HG03432 (cell line): ENCODE results near the gene LMO1.

Experiments used
- ATAC-seq: cut with Tn5 transposase; IDR thresholded peaks from one replicate; pipeline ENCODE4 v1.9.1; 2021; ENCODE audit warnings: mild to moderate bottlenecking, moderate library complexity; ENCODE audit not compliant: unreplicated experiment

Gene LMO1

DNA sequence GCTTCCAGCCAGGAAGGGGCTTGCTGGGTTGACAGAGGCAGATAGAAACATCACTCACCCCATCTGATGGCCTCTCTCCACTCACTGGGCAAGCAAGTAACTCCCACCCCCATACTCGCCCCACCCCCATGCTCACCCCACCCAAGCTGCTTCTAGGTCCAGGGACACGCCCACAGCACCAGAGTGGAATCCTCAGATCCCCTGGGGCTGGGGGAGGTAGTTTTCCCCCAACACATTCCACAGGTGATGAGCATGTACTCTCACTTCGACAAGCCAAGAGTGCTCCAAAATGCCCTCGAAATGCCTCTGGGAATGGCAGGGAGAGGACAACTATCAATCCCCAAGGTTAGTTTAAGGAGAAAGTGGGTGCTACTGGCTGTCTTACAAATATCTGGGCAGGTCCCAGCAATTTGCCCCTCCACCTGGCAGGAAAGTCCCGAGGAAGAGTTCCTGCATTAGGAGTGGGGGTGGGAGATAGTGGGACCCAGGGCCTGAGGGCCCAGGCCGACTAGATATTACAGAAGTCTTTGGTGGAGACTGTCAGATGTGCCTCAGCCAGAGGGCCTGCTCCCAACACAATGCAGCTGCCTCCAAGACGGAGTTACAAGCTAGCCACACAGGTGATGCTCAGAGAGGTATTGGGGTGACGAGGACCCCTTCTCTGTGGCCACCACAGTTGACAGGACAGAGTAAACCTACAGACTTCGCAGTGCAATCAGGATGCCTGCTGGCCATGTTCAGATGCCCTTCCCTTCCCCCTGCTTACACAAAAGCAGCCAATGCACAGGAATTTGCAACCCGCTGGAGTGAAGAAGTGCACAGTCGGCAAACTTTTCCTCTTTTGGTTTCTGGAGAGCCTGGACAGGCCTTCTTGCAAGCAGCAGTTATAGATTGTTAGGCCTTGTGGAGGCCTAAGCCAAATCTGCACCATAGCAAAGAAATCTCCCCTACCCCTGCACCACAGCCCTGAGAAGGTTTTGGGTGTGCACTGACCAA lies 2.9 kb upstream of the LMO1 start:
- no peak for ATAC-seq

DNA sequence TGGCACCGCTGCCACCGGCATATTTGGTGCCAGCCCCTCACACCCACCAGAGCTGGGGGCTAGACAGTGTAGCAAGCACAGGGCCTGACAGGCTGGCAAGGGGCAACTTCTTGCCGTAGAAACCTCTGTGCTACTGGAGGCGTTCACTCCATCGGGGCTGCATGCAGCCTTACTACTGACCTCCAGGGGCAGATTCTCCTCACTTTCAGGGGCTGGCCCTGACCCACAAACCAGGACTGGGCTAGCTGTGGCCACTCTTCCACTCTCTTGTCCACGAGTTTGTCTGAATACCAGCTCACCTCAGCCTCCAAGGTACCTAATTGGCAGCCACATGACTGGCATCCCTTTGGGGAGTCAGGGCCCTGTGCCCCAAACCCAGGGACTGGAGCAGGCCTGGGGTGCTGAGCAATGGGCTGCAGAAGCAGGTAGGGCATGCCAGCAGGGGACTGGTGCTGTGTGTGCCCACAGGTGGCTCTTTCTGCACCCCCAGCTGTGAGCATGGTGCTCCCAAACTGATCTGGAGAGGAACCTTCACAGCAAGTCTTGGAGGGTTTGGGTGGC lies 2.1 kb upstream of the LMO1 start:
- ATAC-seq = no peak

DNA sequence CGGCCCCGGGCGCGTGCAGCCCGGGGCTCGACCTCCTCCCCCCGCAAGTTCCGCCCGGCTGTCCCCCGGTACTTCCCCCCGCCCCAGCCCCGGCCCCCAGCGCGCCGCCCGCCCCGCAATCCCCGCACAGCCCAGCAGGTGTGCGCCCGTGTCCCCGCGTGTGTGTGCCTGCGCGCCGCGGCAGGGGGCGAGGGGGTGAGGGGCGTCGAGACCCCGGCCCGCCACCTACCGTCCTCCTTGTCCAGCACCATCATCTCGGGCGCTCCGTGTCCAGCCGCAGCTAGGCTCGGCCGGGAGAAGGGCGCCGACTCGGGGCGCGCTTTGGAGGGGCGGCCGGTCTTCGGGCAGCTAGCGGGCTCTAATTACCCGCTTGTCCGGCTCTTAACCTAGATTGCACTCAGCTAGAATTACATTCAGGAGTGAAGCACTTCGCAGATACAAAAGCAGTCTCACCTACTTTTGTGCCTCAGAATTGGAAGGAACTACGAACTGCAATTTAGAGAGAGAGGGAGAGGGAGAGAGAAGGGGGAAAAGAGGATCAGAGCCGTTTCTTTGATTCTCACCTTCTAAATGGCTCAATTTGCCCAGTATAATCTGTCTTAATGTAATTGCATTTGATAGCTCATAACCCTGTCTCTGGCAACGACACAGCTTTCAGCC lies 439 bp downstream of the LMO1 start:
- peak; percentile 27 for ATAC-seq

DNA sequence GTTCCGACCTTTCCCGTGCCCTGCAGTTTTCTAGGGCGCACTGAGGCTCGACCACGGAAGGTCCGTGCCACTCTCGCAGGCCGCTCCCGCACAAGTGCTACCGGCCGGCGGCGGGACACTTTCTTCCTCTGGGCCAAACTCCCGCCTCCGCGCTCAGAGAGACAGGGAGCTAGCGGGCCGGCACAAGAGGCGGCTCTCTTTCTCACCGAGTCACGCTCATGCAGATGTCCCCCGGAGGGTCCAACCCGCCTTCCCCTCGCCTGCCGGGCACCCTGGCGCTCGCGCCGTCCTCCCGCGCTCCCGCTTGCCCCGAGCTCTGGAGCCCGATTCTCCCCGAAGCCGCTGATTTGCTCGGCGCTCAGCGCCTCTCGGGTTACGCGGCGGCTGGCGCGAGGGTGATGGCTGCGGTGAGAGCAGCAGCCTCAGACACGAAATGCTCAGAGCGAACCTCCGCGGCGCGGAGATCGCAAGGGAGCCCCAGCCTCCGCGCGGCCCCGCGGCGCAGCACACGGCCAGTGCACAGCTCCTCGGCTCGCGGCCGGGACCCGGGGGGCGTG lies 1.0 kb downstream of the LMO1 start:
- peak; percentile 43 for ATAC-seq

DNA sequence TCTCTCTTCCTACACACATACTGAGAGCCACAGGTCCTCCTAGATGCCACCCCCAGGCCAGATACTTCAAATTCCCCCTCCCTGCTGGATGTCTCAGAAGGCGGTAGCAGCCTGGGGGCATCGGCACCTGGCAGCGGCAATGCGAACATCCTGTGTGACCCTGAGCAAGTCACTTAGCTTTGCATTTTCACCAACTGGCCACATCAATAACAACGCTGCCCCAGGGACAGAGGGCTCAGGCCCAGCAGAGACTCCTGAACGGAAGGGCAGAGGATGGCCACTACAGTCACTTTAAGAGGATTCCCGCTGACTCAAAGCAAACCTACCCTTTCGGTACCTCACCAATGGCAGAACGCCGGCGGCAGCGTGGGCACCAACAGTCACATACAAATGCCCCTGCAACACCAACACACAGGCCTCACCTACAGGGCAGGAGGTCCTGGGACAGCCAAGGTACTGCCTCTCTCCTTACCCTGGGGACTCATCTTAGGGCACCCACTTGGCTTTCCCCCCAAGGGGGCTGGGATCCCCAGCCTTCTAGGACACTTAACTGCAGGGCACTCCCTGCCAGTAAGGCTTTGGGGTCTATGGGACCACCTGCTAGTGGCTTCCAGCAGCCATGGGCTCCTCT lies 1.6 kb downstream of the LMO1 start:
- no peak for ATAC-seq

DNA sequence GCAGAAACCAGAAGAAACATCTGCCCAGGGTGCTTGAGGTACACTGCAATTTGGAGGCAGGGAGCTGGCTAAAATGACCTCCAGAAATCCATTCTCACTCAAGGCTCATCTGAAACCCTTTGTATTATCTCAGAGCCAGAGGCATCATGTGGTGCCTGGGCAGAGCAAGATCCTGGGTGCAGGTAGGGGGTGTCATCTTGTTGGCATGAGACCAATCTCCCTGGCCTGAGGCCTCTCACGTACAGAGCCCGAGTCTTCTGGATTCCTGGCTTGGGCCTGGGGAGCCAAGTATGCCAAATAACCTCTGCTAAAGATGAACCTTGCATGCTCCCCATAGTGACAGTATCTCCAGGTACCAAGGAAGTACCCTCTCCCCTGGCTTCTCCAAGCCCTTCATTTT lies 2.4 kb downstream of the LMO1 start:
- ATAC-seq = no peak

DNA sequence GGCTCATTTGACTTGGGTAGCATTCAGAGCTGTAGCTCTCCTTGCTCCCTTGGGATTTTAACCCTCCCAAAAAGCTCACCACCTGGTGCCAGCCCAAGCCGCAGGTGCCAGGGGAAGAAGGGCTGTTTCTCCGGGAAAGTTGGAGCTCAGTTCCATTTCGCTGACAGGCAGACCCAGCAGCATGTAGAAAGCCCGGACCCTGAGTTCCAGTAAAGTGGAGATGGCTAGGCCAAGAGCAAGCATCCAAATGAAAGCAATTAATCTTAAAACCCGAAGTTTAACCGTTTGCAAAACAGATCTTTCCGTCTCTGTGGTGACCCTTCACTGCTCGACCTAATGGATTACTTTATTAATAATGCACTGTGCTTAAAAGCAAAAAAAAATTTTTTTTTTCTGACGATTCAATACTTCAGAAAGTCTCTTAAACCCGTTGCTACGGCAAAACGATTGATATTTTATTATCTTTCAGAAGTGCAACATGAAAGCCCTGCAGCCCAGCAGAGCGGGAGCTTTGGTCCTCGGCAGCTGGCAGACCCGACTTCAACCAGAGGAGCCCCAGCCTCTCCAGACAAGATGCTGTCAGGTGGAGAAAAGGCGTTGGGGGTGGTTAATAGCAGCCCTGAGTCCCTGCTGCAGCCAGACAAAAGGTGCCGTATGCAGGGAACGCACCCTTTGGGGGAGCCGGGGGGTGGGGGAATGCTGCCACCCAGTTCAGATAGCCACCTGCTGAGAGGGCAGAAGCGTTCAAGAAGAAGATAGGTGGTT lies 3.3 kb downstream of the LMO1 start:
- ATAC-seq = no peak

DNA sequence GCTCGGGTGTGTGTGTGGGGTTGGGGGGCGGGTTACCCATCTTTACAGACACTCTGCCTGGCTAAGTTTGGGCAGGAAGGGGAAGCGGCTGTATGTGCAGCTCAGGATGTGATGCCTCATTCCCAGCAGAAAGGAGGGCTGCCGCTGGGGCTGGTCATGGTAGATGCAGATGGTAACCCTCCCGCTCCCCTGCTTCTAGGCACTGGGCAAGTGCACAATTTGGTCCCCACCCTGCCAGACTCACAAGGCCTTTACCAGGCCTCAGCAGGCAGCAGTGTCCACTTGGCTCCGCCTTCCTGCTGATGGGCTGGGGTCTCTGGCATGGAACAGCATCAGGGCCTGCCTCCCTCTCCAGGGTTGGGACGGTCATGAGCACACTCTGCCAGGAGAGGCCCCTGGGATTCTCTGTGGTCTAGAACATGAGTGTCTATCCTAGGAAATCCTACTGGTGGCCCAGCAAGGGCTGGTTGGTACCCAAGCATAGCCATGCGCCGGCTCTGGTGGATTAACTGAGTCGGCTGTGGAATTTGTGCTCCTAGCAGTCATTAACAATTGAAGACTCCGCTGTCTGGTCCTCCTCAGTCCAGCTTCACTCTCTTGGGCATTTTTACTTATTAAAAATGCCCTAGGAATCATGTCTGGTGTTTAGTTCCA lies 4.2 kb downstream of the LMO1 start:
- ATAC-seq = no peak

DNA sequence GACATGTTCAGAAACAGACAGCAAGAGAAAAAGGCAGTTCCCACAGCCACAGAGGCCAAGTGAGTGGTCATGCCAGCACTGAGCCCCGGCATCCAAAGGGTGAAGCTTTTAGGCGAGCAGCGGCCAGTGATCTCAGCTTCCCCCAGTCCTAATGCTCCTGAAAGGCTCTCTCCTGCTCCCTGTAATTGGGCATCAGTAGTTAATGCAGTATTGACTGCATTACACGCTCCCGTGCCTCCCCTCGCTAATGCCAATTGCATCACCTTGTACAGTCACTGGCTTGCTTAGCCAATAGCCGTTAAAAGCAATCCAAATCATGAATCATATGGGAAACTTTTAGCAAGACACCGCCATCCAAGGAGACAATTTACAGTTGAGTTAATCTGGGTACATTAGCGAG lies 4.9 kb downstream of the LMO1 start:
- no peak for ATAC-seq

DNA sequence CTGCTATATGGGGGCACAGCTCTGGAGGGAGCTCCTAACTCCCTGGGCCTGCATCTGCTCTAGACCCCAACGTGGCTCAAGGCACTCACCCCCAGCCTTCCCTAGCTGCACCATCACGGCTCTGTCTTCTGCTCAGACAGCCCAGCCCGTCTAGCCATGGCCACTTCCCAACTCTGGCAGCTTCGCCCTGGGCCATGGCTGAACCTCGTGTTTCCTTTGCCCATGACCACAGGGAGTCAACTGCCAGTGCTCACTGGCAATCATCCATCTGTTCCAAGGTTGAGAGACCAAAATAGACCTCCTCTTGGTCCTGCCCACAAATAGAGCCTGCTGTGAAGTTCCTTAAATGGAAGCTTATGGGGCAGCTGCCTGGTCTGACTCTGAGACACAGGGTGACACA lies 5.4 kb downstream of the LMO1 start:
- no peak for ATAC-seq

DNA sequence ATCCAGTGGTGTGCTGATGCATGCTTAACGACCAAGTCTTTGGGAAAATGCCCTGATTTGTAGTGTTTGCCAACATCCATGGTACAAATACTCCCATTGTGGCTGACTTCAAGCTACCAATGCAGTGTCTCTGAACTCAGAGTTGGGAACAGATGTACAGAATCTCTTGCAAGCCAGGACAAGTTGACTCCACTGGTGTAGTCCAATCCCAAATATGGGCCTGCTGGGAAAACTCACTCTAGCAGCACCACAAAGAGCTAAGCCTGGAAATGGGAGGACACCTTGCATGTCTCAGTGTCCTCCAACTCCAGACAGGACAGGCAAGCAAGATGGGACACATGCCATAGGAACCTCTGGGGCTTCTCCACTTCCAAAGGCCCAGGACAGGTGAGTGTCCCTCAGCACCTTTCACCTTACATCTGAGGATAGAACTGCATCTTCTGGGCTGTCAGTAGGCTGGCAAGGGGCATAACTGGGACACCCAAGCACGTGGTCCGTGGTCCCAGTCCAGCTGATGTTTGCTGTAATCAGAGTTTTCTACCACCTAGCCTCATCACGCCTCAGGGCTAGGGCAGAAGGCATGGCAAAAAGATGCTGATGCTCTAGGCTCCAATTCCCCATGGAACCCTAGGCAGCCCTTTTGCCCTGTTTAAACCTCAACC lies 6.5 kb downstream of the LMO1 start:
- no peak for ATAC-seq

DNA sequence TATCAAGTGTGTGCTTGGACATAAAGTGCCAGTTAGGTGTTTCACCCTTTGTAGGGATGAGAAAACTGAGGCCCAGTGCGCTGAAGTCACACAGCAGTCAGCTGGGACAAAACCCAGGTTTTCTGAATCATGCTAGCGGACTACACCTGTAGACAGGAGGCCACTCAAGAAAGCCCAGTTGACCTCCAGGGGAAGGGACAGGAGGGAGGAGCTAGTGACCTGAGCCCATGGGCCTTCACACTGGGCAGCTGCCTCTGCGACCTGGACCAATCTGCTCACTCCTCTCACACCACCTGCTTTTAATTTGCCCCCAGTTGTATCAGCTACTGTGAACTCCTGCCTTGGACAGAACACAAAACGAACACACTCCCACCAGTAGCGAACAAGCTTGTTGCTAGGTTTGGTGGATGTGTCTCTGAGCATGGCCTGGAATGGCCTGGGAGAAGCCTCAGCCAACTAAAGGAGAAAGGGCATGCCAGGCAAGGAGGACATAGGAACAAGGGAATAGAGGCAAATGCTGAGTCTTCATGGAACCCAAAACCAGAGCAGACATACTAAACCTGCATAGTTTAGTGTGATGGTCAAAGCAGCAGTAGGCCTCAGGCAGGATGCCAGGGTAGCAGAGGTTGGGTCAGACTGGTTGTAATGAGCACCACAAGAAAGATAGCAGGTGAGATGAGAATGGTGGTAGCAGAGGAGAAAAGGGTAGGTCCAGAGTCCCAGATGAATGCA lies 7.2 kb downstream of the LMO1 start:
- no peak for ATAC-seq

DNA sequence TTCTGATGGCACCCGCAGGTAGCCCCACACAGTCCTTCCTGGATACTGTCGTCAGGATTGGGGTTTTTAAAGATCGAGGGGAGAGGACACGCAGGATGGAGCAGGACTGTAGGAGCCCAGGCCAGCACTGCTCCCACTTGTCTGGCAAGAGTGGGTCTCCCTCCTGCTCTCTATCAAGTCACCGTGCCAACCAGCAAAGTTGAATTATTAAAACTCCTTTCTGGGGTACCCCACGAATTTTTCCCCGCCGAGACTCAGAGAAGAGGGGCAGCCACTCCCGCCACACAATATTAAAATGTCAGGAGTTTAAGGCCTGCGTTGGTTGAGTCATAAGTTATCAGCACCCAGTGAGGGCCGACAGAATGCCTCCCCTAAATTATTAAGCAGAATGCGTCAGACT lies 10.1 kb downstream of the LMO1 start:
- no peak for ATAC-seq

DNA sequence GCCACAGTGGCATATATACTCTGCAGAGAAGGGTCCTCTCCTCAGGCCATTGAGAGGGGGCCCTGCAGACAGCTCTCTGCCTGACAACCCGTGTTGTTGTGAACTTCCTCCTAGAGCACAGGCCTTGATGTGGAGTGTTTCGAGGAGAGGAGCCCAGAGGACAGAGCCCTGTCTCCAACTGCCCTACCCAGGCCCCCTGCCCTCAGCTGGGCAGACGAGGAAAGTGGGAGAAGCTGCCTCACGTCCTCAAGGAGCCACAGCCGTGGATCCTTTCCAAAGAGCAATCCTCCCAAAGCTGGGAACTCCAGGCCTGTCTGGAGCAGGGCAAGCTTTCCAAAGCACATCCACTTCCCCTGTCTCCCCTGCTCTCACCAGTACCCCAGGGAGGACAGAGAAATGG lies 10.7 kb downstream of the LMO1 start:
- ATAC-seq = no peak

DNA sequence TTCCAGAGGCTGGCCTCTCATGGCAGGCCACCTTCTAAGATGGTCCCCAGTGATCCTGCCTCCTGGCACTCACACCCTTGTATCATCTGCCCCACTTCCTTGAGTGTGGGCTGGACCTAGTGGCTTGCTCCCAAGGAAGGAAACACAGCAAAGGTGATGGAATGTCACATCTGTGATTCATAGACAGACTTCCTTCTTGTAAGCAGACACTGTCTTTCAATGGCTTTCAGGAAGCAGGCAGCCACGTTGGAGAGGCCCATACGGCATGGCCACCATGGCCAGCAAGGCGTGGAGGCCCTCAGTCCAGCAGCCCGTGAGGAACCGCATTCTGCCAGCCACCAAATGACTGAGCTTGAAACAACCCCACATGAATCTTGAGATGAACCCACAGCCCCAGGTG lies 11.3 kb downstream of the LMO1 start:
- ATAC-seq = no peak

DNA sequence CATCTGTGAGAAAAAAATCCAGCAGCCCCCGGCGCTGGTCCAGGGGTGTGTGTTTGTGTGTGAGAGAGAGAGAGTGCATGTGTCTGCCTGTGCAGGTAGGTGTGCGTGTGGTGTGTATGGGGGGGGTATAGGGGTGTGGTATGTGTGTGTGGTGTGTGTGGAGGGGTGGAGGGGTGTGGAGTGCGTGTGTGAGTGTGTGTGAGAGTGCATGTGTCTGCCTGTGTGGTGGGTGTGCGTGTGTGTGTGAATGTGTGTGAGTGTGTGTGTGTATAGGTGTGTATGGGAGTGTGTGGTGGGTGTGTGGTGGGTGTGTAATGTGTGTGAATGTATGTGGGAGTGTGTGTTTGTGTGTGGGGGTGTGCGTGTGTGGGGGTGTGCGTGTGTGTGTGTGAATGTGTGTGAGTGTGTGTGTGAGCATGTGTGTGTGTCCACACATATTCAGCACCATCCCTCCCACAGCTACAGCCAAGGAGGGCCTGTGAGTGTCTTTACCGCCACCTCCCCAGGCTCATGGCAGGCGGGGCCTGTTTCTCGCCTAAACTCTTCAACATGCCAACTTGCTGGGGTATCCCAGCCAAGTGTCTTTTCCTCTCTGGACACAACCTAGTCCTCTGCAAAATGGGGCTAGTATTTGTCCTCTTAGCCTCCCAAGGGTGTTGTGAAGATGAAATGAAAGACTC lies 11.9 kb downstream of the LMO1 start:
- ATAC-seq = no peak

DNA sequence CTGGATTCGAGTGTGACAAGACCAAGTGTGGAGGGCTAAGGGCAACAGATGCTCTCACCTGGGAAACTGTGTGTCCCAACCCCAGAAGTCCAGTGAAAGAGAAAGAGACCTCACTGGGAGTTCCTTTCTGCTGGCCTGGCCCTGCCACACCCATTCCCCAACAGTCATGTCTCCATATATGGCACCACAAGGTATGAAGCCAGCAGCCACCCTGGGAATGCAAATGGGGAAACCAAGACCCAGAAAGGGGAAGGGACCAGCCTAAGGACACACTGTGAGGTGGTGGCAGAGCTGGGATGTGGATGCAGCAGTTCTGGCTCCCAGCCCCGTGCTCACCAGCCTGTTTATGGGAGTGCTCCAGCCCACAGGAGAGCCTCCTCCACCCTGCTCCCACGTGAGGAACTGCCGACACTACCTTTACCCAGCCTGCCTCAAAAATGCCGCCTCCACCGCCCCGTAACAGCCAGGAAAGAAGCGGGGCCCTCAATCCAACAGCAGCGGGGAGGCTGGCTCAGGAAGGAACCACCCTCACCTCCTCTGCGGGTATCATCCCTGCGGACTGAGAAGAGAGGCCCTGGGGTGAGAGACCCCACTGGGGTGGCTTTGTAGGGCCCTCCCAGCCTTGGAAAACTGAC lies 12.6 kb downstream of the LMO1 start:
- ATAC-seq = no peak

DNA sequence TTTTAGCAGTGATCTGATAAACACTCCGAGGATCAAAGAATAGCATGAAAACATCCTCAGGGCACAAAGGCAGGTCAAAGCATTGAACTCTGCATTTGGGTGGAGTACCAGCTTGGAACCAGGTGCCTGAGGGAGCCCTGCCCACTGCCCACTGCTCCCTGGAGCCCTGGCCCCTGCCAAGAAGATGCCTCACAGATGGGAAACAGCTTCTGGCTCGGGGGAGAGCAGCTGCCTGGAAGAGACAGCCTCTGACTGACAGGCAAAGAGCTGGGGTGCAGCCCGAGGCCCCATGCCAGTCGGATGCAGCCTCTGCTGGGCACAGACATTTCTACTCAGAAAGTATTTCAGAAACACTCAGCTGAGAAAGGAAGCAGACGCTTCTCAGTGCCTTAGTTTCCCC lies 13.2 kb downstream of the LMO1 start:
- ATAC-seq = no peak
